Putamen (tissue), 1 donor: Measurements from ENCODE around the gene MMUT.
"Not testable (repeated sequence)": the region's sequence is repeated elsewhere in the genome, so short reads cannot be mapped to it uniquely, and the experiment has no call there.

Experiments used
- DNase-seq: peaks from one replicate; pipeline ENCODE4 v3.0.0-alpha.2; 2016; ENCODE audit warnings: low spot score

The MMUT gene

DNA sequence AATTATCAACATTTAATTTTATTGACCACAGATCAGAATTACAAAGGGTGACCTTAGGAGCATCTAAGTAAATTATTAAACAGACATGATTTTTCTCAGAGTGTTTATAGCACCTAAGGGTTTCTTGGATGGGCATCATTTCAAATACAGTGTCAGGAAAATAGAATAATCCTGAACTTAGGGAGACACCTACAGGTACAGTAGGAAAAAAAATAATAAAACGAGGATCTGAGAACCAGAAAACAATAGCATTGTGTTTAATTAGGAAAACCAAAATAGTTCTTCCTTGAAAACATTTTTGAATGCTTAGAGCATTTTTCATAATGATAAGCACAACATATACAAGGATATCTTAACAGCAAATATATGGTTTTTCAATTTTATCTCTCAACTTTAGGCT is 39.2 kb downstream of the MMUT start:
- DNase-seq = no peak

- no peak for DNase-seq
These were observed 46.9 kb downstream of the MMUT start for GRCh38 chr6:49416195-49416594.

GRCh38 chr6:49415358-49415757 is 47.7 kb downstream of the MMUT start:
- DNase-seq = no peak

DNA sequence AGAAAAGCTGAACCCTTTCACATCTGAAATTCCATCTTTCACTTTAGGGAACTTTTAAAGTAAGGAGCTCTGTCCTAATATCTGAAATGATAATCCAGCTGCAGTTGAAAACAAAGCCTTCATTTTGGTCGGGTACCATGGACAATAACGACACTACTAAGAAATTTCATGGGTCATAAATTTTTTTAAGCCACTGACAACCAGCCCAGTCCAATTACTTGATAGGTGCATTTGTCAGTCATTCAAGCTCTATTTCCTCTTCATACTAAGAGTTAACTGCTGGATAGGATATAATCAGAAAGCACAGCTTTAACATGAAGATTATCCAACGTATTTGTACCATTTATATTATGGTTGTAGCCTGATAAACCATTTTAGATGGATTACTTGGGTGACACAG is 52.5 kb downstream of the MMUT start:
- DNase-seq = no peak

- DNase-seq = peak; percentile 53
These were observed 53.0 kb downstream of the MMUT start for GRCh38 chr6:49409951-49410542.

DNA sequence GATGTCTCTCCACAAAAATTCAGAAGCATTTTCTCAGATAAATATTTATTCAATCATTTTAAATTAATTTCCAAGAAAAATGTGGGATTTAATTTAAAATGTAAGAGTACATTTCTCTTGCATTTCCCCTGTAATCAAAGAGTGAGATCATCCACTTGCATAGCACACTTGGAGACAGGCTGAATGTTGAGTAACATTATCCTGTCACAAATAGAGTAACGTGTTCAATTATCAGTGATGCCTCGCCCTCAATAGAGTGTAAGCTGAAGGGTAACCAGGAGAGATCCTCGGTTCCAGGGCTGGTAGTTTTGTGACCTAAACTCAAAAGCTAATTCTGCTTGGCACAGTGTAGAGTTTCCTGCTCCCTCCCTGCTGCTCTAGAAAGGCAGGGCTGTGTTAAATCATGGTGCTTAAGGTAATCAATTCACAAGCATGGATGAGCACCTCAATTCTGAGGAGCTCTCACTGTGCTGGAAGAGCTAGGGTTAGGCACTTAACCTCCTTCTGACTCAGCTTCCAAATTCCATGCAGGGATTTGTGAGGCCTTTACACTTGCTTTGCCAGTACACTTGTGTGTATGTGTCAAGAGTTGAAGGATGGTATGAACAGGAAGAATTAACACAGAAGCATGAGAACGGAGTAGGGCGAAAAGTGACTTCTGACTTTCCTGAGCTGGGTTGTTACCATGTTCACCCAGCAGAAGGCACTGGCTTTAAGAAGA is 56.6 kb downstream of the MMUT start:
- DNase-seq = no peak

DNA sequence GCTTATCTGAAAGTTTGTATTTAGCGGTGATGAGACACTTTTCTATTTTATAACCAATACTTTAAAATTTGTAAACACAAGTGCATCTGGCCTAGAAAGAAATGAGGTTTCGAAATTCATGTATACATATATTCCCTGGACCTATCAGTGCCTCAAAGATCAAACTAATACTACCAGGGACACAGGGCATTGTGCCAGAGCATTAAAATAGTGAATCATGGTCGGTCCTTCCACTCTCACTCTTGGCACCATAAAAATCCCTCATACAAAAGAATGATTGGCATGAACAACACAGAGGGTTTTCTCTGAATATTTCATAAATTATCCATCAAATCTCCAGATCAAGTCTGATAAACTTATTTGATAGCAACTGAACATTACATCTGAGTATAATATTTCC is 62.0 kb downstream of the MMUT start:
- DNase-seq = no peak

- DNase-seq = not testable (repeated sequence)
These were observed 76.2 kb downstream of the MMUT start for GRCh38 chr6:49386667-49387508.

GRCh38 chr6:49384904-49385303 is 78.1 kb downstream of the MMUT start:
- DNase-seq = no peak
